ENCODE data around the gene HECTD2. TPM values are rescaled to one million over a fixed set of nuclear protein-coding genes. Genes with fewer than 3 reads are reported as not detected.
"Not testable (repeated sequence)": the region's sequence is repeated elsewhere in the genome, so short reads cannot be mapped to it uniquely, and the experiment has no call there.

The HECTD2 gene
- total and polyA plus RNA-seq, 3 donors from 2014 or later, result 9.0 to 22.3 (median 20.3) TPM

GRCh38 chr10:91453535-91453934, 43.4 kb downstream of the HECTD2 start:
- DNase-seq, result no peak
- H3K36me3 ChIP-seq (ENCODE audit: low read depth, missing control alignments), result no peaks in the 10 kb centered on the region
- no peak overlapping the region for H3K4me3 ChIP-seq
- TF ChIP-seq POLR2A (IDR thresholded peaks at IDR 0.05), result no peak
- no peak for TF ChIP-seq CTCF (IDR thresholded peaks at IDR 0.05)
- intact Hi-C loops (cut with DNase I; ENCODE audit: low total_unique reads), result no loop called here
- H3K27ac ChIP-seq, result no peak overlapping the region
- no peaks in the 10 kb centered on the region for H3K9me3 ChIP-seq
- H3K4me1 ChIP-seq, result no peaks in the 10 kb centered on the region
- no peaks in the 10 kb centered on the region for H3K27me3 ChIP-seq

GRCh38 chr10:91455135-91455534, 45.0 kb downstream of the HECTD2 start:
- 94 to 100% methylated on average over 1 of the region's 1 CpG for WGBS, 2 donors
- H3K27ac ChIP-seq; DNase-seq; intact Hi-C loops (cut with DNase I; ENCODE audit: low total_unique reads); H3K27me3 ChIP-seq; H3K36me3 ChIP-seq (ENCODE audit: low read depth, missing control alignments); H3K9me3 ChIP-seq; H3K4me1 ChIP-seq; H3K4me3 ChIP-seq: not testable (repeated sequence)

GRCh38 chr10:91460681-91461080, 50.5 kb downstream of the HECTD2 start:
- Histone ChIP-seq H3K4me3 (no peak overlapping the region), H3K4me1 (no peaks in the 10 kb centered on the region), H3K27ac (no peak overlapping the region), H3K27me3 (no peaks in the 10 kb centered on the region), H3K36me3 (ENCODE audit: low read depth, missing control alignments) (no peaks in the 10 kb centered on the region), H3K9me3 (no peaks in the 10 kb centered on the region)
- TF ChIP-seq CTCF (IDR thresholded peaks at IDR 0.05) (no peak), POLR2A (IDR thresholded peaks at IDR 0.05) (no peak)
- intact Hi-C loops (cut with DNase I; ENCODE audit: low total_unique reads), result no loop called here
- no peak for DNase-seq
- 80 to 93% methylated on average over 3 of the region's 3 CpGs for WGBS, 2 donors

- TF ChIP-seq POLR2A (IDR thresholded peaks at IDR 0.05) (no peak), CTCF (IDR thresholded peaks at IDR 0.05) (no peak)
- Histone ChIP-seq H3K27me3 (no peaks in the 10 kb centered on the region), H3K27ac (no peak overlapping the region), H3K4me1 (no peaks in the 10 kb centered on the region), H3K4me3 (no peak overlapping the region), H3K9me3 (no peaks in the 10 kb centered on the region), H3K36me3 (ENCODE audit: low read depth, missing control alignments) (peaks cover 4% of the 10 kb centered on the region)
- intact Hi-C loops (cut with DNase I; ENCODE audit: low total_unique reads), result no loop called here
- DNase-seq, result no peak
Observed at GRCh38 chr10:91462423-91462822, 52.3 kb downstream of the HECTD2 start.

GRCh38 chr10:91464500-91464899, 54.4 kb downstream of the HECTD2 start:
- H3K27ac ChIP-seq, result no peak overlapping the region
- WGBS, 2 donors, result 100% methylated on average over 2 of the region's 2 CpGs
- TF ChIP-seq CTCF (IDR thresholded peaks at IDR 0.05) (no peak), POLR2A (IDR thresholded peaks at IDR 0.05) (no peak)
- no peak overlapping the region for H3K4me3 ChIP-seq
- H3K9me3 ChIP-seq, result no peaks in the 10 kb centered on the region
- intact Hi-C loops (cut with DNase I; ENCODE audit: low total_unique reads), result no loop called here
- no peaks in the 10 kb centered on the region for H3K27me3 ChIP-seq
- no peaks in the 10 kb centered on the region for H3K4me1 ChIP-seq
- H3K36me3 ChIP-seq (ENCODE audit: low read depth, missing control alignments), result peaks cover 4% of the 10 kb centered on the region
- no peak for DNase-seq
